ENCODE results near the gene MAP2K4.

GRCh38 chr17:12134587-12134986 lies 113.9 kb downstream of the MAP2K4 start:
- no peak for TF ChIP-seq RNF2 (IDR thresholded peaks at IDR 0.05; ENCODE audit: borderline replicate concordance, low read depth, low read length, missing control alignments, poor library complexity, severe bottlenecking)
- TF ChIP-seq NANOG (IDR thresholded peaks at IDR 0.05; ENCODE audit: insufficient read depth, low read depth, low read length, poor library complexity, severe bottlenecking), result no peak
- TF ChIP-seq POLR2AphosphoS5 (IDR thresholded peaks at IDR 0.05; ENCODE audit: low read depth, low read length), result no peak
- TF ChIP-seq CHD1 (IDR thresholded peaks at IDR 0.05; ENCODE audit: low read depth, low read length), result no peak
- no peak for TF ChIP-seq CTCF (IDR thresholded peaks at IDR 0.05; ENCODE audit: control extremely low read depth in 1 of 3, insufficient read depth in 1 of 3, low read depth in 1 of 3, low read length in 3 of 3)
- TF ChIP-seq SUZ12 (IDR thresholded peaks at IDR 0.05; ENCODE audit: low read length), result no peak
- TF ChIP-seq EP300 (IDR thresholded peaks at IDR 0.05; ENCODE audit: borderline replicate concordance in 1 of 2, low read depth in 2 of 2, low read length in 2 of 2), result no peak
- no peak for TF ChIP-seq TBP (IDR thresholded peaks at IDR 0.05; ENCODE audit: low read depth, low read length)
- no peak for TF ChIP-seq EZH2 (IDR thresholded peaks at IDR 0.05; ENCODE audit: low read depth, low read length, severe bottlenecking)
- TF ChIP-seq ATF2 (IDR thresholded peaks at IDR 0.05; ENCODE audit: low read length), result no peak
